GM06990 (cell line): Measurements from ENCODE around the gene MAPKAPK2.
A peak's percentile ranks its signal among the peaks of the same experiment; 100 is the strongest.

Experiments used
- DNase-seq: peaks from one replicate; pipeline ENCODE4 v3.0.0-alpha.2; 2011; ENCODE audit not compliant: insufficient read length; ENCODE audit errors: extremely low read depth
- H3K27me3 ChIP-seq: replicated peaks from 2 replicates; pipeline ENCODE4 v1.6.0; 2011; ENCODE audit warnings: low read length; ENCODE audit not compliant: control insufficient read depth, insufficient read depth
- H3K36me3 ChIP-seq: 2 replicates; pipeline ENCODE4 v1.5.1; 2011; ENCODE audit warnings: low read length; ENCODE audit not compliant: control insufficient read depth, insufficient read depth
- H3K4me3 ChIP-seq: replicated peaks from 2 replicates; pipeline ENCODE4 v1.5.1; 2011; ENCODE audit warnings: low read depth, mild to moderate bottlenecking, control low read depth, low read length
- CTCF ChIP-seq: IDR thresholded peaks from 2 replicates; pipeline ENCODE4 v1.5.1; 2011; ENCODE audit warnings: low read length, control low read depth, mild to moderate bottlenecking, inconsistent platforms; ENCODE audit not compliant: insufficient read depth, poor library complexity, severe bottlenecking

The MAPKAPK2 gene

GRCh38 chr1:206681359-206681758, 3.3 kb upstream of the MAPKAPK2 start:
- H3K27me3 ChIP-seq: no peaks in the 10 kb centered on the region
- TF ChIP-seq CTCF: no peak
- no peak for DNase-seq
- H3K4me3 ChIP-seq: no peak overlapping the region
- no peaks in the 10 kb centered on the region for H3K36me3 ChIP-seq

- no peaks in the 10 kb centered on the region for H3K36me3 ChIP-seq
- peak; percentile 43 for DNase-seq
- peak overlapping the region; percentile 7 for H3K4me3 ChIP-seq
- no peak for TF ChIP-seq CTCF
- no peaks in the 10 kb centered on the region for H3K27me3 ChIP-seq
Measured at GRCh38 chr1:206682111-206682510, 2.6 kb upstream of the MAPKAPK2 start.

GRCh38 chr1:206683313-206683712, 1.4 kb upstream of the MAPKAPK2 start:
- TF ChIP-seq CTCF: no peak
- Histone ChIP-seq H3K36me3 (no peaks in the 10 kb centered on the region), H3K27me3 (no peaks in the 10 kb centered on the region), H3K4me3 (no peak overlapping the region)
- no peak for DNase-seq

- no peak for TF ChIP-seq CTCF
- Histone ChIP-seq H3K27me3 (no peaks in the 10 kb centered on the region), H3K4me3 (no peak overlapping the region), H3K36me3 (no peaks in the 10 kb centered on the region)
- no peak for DNase-seq
Measured at GRCh38 chr1:206684003-206684402, 702 bp upstream of the MAPKAPK2 start.

GRCh38 chr1:206685334-206685768, 646 bp downstream of the MAPKAPK2 start:
- peak overlapping the region; percentile 89 for H3K4me3 ChIP-seq
- no peak for TF ChIP-seq CTCF
- DNase-seq: peak; percentile 71

More at GRCh38 chr1:206685334-206685768, 646 bp downstream of the MAPKAPK2 start:
- Histone ChIP-seq H3K36me3 (no peaks in the 10 kb centered on the region; the same call in 1 of the 2 replicates), H3K27me3 (no peaks in the 10 kb centered on the region)
